PC-9 (cell line): ENCODE data around the gene ISL2.

Source experiments
- EZH2 ChIP-seq: fragments of 200-600 bp; sonication (generic); IDR thresholded peaks from 2 replicates; pipeline ENCODE4 v1.8.0; 2017; ENCODE audit warnings: antibody characterized with exemption, low read depth
- TF ChIP-seq, protein P1 (sequence below): fragments of 200-600 bp; sonication (generic); conservative IDR thresholded peaks from 2 replicates; pipeline ENCODE4 v1.6.1; 2017; ENCODE audit warnings: mixed run types, antibody characterized with exemption, mild to moderate bottlenecking, moderate library complexity

- TF ChIP-seq, protein P1, sequence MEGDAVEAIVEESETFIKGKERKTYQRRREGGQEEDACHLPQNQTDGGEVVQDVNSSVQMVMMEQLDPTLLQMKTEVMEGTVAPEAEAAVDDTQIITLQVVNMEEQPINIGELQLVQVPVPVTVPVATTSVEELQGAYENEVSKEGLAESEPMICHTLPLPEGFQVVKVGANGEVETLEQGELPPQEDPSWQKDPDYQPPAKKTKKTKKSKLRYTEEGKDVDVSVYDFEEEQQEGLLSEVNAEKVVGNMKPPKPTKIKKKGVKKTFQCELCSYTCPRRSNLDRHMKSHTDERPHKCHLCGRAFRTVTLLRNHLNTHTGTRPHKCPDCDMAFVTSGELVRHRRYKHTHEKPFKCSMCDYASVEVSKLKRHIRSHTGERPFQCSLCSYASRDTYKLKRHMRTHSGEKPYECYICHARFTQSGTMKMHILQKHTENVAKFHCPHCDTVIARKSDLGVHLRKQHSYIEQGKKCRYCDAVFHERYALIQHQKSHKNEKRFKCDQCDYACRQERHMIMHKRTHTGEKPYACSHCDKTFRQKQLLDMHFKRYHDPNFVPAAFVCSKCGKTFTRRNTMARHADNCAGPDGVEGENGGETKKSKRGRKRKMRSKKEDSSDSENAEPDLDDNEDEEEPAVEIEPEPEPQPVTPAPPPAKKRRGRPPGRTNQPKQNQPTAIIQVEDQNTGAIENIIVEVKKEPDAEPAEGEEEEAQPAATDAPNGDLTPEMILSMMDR, result no peak
- no peak for TF ChIP-seq EZH2
Observed at GRCh38 chr15:76345583-76345879, 9.0 kb downstream of the ISL2 start.
